ENCODE results near the gene PARD3B.

DNA sequence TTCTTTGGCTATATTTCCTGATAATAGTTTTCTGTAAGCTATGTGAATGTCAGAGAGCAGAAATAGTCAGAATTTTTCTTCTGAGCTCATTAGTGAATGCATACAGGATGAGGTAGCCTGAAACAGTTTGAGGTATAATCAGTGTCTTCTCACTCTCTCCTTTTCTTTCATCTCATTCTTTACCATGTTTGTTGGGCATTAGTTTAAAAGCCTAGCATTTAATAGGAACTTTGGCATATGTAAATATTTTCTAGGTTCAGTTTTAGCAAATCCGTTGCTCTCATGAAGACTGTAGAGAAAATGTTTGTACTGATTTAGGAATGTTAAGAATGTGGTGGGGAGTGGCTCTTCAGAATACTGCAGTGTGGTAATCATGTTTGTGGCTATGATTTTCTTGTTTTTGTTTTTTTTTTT is 119.4 kb downstream of the PARD3B start:
- TF ChIP-seq, protein P1, sequence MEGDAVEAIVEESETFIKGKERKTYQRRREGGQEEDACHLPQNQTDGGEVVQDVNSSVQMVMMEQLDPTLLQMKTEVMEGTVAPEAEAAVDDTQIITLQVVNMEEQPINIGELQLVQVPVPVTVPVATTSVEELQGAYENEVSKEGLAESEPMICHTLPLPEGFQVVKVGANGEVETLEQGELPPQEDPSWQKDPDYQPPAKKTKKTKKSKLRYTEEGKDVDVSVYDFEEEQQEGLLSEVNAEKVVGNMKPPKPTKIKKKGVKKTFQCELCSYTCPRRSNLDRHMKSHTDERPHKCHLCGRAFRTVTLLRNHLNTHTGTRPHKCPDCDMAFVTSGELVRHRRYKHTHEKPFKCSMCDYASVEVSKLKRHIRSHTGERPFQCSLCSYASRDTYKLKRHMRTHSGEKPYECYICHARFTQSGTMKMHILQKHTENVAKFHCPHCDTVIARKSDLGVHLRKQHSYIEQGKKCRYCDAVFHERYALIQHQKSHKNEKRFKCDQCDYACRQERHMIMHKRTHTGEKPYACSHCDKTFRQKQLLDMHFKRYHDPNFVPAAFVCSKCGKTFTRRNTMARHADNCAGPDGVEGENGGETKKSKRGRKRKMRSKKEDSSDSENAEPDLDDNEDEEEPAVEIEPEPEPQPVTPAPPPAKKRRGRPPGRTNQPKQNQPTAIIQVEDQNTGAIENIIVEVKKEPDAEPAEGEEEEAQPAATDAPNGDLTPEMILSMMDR (IDR thresholded peaks at IDR 0.05): no peak
- no peak for TF ChIP-seq POLR2A (IDR thresholded peaks at IDR 0.05)
